T-helper 2 cell (primary cell): ENCODE results near the gene TMEM263.
"Not testable (repeated sequence)": the region's sequence is repeated elsewhere in the genome, so short reads cannot be mapped to it uniquely, and the experiment has no call there.

Source experiments
- DNase-seq, 5 experiments: peaks; one replicate each; pipeline versions ENCODE4 v3.0.0 to v3.0.0-alpha.2; 2012 to 2022
- total RNA-seq, 2 donors: gene quantifications; one replicate each; lab custom pipeline; 2026; lab: John Stamatoyannopoulos, UW

Gene TMEM263
- 31.5 to 33.2 reads per million in 2 donors for total RNA-seq

DNA sequence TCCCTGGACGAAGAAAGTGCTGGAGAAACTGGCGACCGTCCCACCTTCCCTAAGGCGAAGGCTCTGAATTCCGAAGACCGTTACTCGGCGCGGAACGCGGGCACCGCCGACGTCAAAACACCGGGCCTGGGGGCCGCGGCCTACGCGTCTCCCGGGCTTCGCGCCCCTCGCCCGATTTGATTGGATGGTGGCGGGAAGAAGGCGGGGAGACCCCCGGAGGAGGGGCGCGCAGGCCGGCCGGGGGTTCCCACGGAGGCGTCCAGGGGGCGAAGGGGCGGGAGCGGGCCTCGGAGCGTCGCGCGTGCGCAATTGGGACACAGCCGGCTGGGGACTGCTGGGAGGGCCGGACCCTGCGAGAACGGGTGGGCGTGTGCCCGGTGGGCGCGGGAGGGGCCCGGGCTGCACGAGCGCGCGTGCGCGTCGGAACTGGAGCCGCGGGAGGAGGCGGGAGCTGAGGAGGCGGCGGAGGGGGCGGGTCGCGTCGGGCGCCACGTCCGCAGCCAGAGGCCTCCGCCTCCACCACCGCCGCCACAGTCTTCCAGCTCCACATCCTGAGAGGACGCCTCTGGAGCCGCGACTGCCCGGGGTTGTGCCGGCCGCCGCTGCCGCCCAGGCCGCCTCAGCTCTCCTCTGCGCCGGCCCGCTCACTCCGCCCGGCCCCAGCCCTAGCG is at the start of gene TMEM263:
TMEM263 (plus strand) TSS at position 531 of the 671 bp plus-strand sequence. CDS start 11,210 bp downstream, outside the sequence.
- peak; percentile 77 to 96 (median 85) for DNase-seq

DNA sequence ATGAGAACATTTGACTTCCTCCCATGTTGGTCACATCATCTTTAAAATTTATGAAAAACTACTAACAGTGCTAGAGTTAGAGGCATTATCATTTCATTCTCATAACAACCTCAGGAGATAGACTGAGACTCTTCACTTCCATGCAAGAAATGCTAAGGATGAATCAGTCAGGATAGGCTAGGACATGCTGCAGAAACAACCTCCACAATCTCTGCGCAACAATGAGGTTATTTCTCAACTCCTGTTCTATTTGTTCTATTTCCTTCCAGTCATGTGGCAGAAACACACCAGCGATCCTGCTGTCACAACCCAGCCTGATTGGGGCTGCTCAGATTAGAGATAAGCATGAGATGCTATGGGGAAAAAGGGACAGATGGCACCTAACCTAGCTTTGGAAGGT is 49.0 kb upstream of the TMEM263 start:
- no peak for DNase-seq

- DNase-seq = peak in 1 of 5 experiments; percentile 27
These were observed 48.3 kb upstream of the TMEM263 start for GRCh38 chr12:106907411-106907810.

DNA sequence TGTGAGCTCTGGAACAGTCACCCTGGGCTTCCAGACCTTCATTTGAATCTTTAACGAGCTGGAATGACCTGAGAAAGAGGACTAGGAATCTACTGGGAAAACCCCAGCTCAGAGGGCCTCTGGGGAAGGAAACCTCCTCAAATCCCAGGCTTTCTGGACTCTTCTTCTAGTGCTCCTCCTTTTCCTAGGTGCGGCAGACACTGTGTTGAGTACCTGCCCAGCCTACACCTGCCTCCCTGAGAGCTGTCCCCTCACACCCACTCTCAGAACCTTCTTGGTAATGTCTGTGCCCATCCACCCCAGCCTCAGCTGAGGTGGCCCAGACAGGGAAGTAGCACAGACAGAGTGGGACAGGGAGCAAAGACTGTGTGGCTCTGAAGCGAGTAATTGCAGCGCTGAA is 47.9 kb upstream of the TMEM263 start:
- no peak for DNase-seq

DNA sequence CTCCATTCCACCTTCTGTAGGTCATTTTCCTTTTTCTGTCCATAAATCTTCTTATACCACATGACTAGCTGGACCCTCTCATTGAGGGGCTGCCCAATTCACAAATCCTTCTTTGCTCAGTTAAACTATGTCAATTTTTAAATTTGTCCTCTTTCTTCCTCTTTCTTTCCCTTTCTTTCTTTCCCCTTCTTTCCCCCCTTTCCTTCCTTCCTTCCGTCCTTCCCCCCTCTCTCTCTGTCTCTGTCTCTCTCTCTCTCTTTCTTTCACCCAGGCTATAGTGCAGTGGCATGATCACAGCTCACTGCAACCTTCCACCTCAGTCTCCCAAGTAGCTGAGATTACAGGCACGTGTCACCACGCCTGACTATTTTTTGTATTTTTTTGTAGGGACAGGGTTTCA is 47.1 kb upstream of the TMEM263 start:
- no peak for DNase-seq

GRCh38 chr12:106910202-106910601 is 45.5 kb upstream of the TMEM263 start:
- peak in 1 of 5 experiments; percentile 45 for DNase-seq

DNA sequence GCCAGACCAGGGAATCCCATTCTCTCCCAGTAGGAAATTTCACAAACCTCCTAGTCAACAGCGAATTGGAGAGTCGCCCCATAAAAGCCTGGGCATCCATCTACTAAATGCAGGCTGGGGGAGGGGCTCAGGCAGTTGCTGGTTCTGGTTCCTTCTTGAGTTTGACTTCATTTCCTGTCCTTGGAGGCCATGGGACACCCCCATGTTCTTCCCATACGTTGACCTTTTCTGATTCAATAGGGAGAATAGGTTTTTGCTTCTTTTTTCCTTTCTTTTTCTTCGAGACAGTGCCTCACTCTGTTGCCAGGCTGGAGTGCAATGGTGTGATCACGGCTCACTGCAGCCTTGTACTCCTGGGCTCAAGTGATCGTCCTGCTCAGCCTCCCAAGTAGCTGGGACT is 44.1 kb upstream of the TMEM263 start:
- no peak for DNase-seq

DNA sequence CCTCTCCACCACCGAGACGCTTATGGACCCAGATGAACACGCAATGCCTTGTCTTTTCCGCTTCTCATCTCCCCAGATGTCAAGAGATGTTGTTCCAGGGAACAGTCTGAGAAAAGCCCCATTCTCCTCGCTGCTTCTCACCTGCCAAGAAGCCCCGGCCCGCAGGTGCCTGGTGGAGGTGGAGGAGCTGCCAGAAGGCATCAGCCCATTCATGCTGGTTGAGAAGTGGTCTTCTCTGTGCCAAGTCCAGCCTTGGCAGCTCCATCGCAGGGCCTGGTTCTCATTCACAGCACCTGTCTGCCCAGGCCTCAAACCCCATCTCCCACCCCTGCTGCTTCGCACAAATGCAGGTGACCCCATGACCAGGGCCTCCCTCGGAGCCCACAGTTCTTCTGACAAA is 42.3 kb upstream of the TMEM263 start:
- no peak for DNase-seq

DNA sequence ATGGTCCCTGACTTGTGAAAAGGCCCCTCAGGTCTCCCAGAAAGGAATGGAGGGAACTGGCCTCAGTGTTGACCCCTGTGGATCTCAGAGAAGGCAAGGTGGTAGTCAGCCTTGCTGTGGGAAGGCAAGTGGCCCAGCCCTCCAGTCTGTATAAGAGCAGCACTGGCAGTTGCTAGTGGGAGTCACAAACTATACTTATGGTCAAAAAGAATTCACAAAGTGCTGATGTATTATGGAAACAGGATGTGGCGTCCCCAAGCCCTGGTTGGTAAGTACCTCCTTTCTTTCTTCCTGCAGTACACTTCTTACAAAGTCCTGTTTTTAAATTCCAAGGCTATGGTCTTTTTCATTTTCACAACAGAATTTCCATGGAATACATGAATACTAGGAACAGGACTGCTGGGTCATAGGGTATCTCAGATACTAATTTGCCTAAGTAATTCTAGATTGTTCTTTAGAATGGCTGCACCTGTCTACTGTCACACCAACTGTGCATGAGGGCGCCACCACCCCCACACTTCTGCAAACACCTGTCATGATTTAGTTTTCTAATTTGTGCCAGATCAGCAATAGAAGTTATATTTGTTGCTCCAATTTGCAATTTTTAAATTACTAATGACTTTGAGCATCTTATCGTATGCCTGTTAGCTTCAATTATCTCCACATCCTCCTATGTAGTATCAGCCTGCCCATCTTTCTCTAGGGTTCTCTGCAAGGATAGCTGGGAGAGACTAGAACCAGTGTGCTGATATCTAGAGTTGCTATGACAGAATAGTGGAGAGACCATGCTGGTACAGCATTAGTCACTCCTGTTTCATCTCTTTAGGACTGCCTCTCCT is 40.7 kb upstream of the TMEM263 start:
- peak in 1 of 5 experiments; percentile 84 for DNase-seq

DNA sequence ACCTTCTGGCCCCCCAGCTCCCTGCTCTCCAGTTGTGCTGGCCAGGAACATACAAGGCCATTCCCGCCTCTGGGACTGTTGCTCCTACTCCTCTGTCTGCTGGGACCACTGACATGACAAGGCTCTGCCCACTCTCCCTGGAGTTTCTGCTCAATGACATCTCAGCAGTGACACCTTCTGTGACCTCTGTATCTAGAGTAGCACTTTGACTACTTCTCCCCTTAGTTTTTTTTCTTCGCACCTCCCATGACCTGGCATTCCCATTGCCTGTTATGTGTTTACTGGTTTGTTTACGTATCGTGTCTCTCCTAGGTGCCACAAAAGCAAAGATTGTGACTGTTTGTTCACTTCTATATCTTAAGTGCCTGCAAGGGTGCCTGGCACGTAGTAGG is 40.1 kb upstream of the TMEM263 start:
- DNase-seq = no peak

DNA sequence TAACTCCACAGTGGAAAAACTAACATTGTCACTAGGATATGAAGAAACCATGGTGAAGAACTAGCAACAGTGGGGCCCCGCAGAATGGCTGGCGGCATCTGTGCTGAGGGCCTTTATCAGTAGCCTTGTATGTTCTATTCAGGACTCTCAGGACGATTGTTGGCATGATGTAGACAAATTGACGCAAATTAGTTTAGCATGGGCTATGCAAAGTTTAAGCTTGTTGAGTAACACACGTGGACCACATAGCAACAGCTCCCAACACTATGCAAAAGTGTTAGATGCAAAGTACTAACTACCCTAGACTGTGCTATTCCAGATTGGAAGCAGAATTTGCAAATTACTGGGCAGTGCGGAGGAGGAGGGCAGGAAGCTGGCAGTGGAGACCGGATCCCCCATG is 38.2 kb upstream of the TMEM263 start:
- DNase-seq = no peak

GRCh38 chr12:106918746-106919145 is 37.0 kb upstream of the TMEM263 start:
- DNase-seq = no peak

DNA sequence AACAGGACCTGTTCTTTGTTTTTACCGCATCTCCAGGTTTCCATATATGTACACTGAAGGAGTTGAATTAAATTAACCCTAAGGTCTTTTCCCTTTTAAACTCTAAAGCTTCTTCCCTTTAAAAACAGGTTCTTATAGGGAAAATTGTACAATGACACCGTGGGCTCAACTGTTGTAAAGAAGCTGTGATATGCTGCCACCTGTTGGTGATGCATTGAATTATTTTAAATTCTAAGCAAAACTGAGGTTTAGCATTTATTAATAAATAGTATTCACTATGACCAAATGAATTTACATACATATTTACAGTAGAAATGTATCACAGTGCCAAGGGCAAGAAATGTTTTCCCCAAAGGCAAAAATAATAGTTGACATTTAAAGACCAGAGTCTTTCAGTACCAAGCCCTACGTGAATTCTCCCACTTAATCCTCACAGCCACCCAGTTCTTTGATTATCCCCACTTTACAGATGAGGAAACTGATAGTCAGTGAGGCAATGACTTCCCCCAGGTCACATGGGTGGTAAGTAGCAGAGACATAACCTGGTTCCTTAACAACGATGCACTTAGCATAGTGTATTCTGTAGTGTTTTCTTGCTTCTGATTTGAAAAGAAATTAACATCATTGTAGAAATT is 35.7 kb upstream of the TMEM263 start:
- DNase-seq = peak in 2 of 5 experiments; percentile 5 to 39

- DNase-seq = not testable (repeated sequence)
These were observed 33.7 kb upstream of the TMEM263 start for GRCh38 chr12:106921976-106922375.

- DNase-seq = not testable (repeated sequence)
These were observed 32.1 kb upstream of the TMEM263 start for GRCh38 chr12:106923594-106923993.

GRCh38 chr12:106924268-106924861 is 31.3 kb upstream of the TMEM263 start:
- DNase-seq = no peak

GRCh38 chr12:106926657-106927056 is 29.1 kb upstream of the TMEM263 start:
- no peak for DNase-seq

GRCh38 chr12:106934277-106934676 is 21.4 kb upstream of the TMEM263 start:
- no peak for DNase-seq

DNA sequence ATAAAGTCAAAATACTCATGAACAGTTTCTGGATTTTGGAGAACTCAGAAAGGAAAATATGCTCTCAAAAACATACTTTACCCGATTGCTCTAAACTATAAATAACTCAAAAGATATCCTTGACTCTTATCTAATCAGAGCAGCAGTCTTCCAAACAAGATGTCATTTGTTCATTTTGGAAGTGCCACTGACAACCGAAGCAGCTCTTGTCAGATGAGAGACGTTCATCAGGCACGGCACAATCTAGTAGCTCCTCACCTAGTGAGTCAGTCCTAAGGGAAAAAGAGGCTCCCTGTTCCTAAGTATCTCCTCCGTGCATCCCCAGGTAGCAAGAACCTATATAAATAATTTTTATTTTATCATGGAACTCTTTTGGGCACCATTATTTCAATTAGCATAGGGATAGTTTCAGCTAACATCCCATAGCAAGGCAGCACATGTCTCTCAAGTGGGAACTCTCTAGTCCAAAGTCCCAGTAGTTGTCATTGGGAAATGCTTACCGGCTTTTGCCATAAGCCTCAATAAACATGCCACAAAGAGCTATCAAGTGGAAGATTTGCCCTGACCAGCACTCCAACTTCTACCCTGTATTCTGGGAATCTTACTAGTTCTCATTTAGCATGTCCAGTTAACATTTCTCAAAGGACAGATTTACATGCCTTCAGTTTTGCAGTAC is 14.1 kb upstream of the TMEM263 start:
- no peak for DNase-seq

DNA sequence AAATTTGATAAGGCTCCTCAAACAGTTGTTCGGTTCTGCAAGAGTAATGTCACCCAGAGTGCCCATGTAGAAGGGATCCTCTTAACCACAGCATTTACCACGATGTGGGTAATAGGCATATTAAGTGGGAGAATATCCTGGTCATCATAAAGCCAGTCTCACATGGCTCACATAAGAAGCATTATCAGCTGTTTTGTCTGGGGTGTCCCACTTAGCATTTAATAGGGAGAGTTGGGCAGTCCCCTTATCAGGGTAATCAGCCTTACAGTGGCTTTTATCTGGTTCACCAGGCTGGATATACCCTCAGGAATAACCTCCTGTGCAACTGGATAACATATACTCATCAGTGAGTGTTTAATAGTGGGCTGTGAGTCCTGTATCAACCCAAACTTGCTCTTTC is 12.9 kb upstream of the TMEM263 start:
- no peak for DNase-seq

GRCh38 chr12:106945261-106945851 is 10.4 kb upstream of the TMEM263 start:
- no peak for DNase-seq

GRCh38 chr12:106947461-106947860 is 8.2 kb upstream of the TMEM263 start:
- DNase-seq = no peak
